ENCODE results near the gene EIF4B.
"Not testable (repeated sequence)": the region's sequence is repeated elsewhere in the genome, so short reads cannot be mapped to it uniquely, and the experiment has no call there.

EIF4B gene

DNA sequence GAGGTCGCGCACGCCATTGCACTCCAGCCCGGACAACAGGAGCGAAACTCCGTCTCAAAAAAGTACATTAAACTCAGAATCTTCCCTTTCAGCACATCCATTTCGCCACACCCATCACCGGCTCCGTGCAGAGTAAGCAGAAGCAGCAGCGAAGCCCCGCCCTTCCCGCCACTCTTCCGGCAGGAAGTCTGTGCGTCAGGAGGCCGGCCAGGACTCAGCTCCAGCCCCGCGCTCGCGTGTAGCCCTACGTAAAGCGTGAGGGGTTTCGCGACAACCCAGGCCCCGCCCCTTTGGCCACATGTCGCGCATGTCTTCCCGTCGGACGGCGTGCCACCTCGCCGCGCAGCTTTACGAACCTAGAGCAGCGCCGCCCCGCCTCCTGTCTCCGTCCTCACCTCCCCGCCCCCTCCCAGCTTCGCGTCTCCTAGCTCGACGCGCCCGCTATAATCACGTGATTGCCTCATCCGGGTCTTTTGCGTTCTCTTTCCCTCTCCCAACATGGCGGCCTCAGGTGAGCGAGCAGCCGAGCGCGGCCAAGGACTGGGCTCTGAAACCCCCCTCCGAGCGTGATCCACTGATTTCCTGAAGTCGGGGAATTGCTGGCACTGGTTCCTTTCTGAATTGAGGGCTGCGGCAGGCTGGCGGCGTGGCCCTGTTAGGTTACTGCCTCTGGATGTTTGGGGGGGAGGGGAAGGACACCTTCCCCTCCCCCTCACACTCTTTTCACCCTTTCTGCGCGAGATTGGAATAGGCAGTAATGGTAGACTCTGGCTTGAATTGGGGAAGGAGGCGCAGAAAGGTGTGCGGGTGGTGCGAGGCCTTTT lies at the start of gene EIF4B:
TSS of gene EIF4B (plus strand) at position 471 of the 824 bp plus-strand sequence. CDS start at position 499, 28 bp downstream.
- DNase-seq (ENCODE audit: low read depth) = peak; percentile 100

- peak; percentile 40 for DNase-seq (ENCODE audit: low read depth)
These were observed 49.3 kb upstream of the EIF4B start for GRCh38 chr12:52956987-52957386.

DNA sequence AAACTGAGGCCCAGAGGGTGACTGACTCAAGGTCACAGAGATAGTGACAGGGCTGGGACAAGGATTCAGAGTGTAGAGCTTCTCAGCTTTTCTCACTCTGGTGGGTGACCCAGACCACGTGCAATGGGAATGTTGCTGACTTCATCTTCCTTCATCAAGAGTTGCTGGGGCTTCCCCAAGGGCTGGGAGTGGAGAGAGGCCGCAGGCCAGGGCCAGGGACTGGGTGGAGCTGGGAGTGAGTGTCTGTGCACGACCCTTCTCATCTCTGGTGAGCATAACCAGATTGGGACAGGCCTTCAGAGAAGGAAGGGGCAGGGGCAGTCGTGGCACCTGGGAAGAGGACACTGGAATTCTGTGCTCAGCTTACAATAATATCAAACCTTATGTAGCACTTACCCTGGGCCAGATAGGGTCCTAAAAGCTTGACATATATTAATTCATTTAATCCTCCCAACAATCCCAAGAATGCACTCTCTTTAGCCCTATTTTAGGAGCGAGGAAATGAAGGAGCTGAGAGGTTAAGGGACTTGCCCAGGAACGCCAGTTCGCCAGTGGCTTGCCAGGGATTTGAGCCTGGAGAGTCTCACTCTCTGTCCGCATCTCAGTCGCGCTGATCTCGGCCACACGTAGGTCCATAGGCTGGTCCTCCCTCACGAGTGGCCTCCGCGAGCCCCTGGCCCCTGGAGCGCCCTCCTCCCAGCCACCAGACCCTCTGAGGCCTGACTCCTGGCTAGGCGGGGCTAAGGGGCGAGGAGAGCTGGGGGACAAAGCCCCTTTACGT lies 41.5 kb upstream of the EIF4B start:
- DNase-seq (ENCODE audit: low read depth) = no peak

DNA sequence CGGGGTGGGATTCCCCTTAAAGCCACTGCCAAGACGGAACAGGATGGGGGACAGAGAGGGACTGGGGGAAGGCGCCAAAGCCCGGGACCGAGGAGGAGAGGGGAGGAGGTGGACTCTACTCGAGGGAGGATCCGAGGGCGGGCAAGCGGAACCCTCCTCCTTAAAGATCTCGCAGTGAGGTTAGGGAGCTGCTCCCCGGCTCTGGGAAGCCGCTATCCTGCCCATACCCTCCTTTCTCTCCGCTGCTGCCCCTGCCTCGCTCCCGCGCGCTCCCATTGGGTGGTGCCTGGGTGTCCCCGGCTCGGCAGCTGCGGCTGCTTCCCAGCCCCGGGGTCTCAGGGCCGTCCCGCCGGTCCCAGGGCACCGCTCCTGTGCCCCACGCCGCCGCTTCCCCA lies 40.9 kb upstream of the EIF4B start:
- no peak for DNase-seq (ENCODE audit: low read depth)

DNA sequence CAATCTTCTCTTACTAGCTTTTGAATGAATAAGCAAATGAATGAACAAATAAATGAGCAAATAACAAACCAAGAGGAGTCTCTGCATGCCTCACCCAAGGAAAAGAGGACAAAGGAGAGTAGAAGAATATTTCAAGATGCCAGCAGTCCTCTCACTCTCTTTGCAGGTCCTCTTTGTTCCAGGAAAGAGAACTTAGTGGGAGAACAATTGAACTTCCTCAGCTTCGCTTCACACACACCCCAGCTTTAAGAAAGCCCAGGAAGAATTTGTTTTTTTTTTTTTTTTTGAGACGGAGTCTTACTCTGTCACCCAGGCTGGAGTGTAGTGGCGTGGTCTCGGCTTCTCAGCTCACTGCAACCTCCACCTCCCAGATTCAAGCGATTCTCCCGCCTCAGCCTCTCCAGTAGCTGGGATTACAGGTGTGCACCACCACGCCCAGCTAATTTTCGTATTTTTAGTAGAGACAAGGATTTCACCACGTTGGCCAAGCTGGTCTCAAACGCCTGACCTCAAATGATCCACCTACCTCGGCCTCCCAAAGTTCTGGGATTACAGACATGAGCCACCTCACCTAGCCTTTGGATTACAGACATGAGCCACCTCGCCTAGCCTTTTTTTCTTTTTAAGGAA lies 37.0 kb upstream of the EIF4B start:
- no peak for DNase-seq (ENCODE audit: low read depth)

DNA sequence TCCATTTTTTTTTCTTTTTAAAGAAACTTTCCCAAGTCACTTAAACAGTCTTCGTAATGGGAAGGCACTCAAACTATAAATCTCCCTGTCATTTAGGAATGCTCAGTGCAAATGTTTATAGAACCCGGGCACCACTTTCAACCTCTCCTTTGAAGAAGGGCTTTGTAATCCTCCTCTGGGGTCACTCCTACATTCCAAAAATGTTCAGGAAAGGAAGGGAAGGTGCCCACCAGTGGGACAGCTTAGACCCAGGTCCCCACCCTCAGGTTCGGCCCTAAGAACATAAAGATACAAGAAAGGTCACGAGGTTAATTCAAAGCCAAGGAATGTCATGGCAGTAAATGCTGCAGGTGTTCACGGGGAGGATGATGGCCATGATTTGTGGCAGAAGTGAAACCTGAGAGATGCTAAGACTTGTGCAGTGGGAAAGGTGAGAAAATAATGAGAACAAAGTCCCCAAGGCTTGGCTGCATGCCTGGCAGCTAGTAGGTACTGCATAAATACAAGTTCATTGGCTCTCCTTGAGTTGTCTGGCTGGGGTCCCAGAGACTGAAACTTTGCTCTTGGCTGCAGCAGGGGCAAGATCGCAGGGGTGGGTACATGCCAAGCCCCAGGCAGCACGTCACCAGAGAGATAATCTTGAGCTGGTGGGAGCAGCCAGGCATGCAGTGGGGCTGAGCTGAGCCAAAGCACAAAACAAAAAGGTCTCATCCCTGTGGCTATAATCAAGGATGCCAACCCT lies 36.3 kb upstream of the EIF4B start:
- no peak for DNase-seq (ENCODE audit: low read depth)

- peak; percentile 92 for DNase-seq (ENCODE audit: low read depth)
These were observed 34.5 kb upstream of the EIF4B start for GRCh38 chr12:52971679-52972329.

GRCh38 chr12:52975204-52975603 lies 31.1 kb upstream of the EIF4B start:
- peak; percentile 56 for DNase-seq (ENCODE audit: low read depth)

DNA sequence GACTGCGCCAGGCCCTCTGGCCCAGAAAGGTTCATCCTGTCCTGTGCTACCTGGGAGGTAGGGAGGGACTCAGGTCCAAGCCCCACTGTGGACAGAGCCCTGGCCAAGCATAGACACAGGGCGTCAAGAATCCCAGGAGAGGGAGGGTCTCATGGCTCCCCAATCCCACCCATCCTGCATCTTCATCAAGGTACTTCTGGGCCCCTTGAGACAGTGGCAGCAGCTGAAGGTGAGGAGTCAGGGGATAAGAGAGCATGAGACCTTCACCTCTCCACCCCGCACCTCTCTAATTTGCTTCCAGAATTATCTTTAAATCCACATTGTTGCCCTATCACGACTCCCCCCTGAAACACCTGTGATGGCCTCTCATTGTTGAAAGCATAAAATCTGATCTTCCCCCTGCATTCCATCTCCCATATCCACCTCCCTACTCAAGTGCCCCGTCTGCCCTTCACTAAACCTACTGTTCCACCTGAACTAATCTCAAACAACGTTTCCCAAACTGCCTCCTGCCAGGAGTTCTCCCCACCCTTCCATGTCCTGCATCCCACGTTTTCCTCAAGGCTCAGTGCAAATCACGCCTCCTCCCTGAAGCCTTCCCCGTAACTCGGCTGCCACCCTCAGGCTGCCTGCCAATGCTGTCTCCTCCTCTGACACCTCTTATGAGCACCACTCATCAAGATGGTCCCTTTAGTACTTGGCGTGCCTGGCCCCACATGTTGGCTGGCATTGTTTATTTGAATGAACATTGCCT lies 30.3 kb upstream of the EIF4B start:
- peak; percentile 74 for DNase-seq (ENCODE audit: low read depth)

DNA sequence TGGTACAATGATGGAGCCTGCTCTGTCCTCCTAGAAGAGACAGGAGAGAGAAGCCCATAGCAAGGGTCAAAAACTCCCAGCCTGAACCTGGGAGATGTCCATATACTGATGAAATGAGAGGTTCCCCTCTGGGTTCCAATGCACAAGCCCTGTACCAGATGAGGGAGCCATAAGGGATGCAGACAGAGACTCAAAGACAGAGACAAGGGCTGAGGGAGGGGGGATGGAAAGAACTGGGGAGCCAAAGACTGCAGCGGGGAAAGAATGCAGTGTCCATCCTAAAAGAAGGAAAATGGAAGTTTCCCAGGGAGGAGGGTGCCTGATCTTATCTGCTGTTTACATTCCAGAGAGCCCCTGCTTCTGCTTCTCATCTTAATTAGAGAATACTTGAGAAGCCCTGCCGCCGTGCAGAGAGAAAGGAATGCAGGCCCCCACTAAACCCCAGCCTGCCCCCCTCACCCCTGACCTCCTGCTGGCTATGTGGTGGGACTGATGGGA lies 29.6 kb upstream of the EIF4B start:
- DNase-seq (ENCODE audit: low read depth) = peak; percentile 66

- DNase-seq (ENCODE audit: low read depth) = no peak
These were observed 29.1 kb upstream of the EIF4B start for GRCh38 chr12:52977170-52977569.

GRCh38 chr12:52980096-52980649 lies 26.1 kb upstream of the EIF4B start:
- DNase-seq (ENCODE audit: low read depth) = no peak

DNA sequence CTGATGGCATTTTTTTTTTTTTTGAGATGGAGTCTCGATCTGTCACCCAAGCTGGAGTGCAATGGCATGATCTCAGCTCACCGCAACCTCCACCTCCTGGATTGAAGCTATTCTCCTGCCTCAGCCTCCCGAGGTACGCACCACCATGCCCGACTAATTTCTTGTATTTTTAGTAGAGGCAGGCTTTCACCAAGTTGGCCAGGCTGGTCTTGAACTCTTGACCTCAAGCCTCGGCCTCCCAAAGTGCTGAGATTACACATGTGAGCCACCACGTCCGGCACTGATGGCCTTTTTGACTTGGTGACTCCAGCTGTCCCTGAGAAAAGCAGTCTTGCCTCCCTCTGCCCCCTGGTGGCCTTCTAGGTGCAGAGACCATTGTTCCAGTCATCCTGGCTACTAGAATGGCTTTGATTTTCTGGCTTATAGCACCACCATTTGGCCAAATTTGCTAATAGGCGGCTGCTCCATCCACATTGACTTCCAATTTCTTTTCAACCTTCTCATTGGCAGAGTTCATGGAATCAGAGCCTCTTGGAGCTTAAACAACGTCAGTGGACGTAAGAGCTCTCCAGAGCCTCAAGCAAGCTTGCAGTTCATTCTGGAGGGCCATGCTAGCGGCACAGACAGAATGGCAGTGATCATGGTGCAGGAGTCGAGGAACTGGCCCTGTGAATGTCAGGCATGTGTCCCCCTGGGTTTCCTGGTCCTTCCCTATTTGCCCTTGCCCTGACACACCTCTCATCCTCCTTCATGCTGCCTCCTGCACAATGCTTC lies 25.4 kb upstream of the EIF4B start:
- peak; percentile 94 for DNase-seq (ENCODE audit: low read depth)

DNA sequence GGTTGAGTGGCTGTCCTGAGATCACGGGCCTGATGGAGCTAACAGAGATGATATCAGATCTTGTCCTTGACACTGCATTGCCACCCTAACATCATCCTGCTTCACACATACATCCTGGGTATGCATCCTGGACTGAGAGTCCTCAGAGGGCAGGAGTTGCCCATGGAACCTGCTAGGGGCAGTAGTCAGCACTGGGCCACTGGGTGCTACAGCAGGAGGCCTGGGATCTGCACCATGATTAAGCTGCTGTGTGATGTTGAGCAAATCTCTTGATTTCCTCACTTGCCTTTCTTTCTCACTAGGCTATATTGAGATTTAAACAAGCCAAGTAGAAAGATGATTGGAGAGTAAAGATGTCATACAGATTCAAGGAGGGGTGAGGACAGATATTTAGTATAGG lies 22.1 kb upstream of the EIF4B start:
- peak; percentile 51 for DNase-seq (ENCODE audit: low read depth)

DNA sequence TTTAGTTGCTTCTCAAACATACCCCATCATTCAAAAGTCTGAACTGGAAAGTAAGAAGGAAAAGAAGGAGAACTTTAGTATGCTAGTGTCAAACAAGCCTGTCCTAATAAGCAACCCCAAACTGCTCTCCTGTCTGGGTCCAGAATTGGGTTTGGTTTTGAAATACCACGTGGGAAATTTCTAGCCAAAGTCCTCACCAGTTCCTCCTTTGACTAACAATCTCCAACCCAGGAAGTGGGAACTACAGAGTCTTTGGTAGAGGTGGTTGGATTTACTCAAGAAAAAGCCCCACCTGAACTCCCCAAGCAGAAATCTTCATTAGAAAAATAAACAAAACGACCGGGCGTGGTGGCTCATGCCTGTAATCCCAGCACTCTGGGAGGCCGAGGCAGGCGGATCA lies 17.4 kb upstream of the EIF4B start:
- no peak for DNase-seq (ENCODE audit: low read depth)

DNA sequence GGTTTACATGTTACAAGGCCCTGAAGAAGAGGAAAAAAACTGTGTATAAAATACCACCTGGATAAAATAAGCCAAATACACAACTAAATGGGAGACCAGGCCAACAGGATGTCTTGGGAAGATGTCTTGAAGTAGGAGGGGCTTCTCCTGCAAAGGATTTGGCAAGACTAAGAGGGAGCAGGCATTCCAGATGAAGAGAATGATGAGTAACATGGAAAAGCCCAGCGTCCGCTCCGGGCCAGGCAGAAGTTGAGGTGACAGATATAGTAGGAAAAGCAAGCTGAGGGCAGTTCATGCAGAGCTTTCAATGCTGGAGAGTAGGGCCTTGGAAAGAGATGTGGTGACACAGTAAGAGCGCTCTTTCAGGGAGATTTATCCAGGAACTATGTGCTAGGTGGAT lies 16.1 kb upstream of the EIF4B start:
- DNase-seq (ENCODE audit: low read depth) = peak; percentile 42

- DNase-seq (ENCODE audit: low read depth) = not testable (repeated sequence)
These were observed 14.0 kb upstream of the EIF4B start for GRCh38 chr12:52992240-52992639.

DNA sequence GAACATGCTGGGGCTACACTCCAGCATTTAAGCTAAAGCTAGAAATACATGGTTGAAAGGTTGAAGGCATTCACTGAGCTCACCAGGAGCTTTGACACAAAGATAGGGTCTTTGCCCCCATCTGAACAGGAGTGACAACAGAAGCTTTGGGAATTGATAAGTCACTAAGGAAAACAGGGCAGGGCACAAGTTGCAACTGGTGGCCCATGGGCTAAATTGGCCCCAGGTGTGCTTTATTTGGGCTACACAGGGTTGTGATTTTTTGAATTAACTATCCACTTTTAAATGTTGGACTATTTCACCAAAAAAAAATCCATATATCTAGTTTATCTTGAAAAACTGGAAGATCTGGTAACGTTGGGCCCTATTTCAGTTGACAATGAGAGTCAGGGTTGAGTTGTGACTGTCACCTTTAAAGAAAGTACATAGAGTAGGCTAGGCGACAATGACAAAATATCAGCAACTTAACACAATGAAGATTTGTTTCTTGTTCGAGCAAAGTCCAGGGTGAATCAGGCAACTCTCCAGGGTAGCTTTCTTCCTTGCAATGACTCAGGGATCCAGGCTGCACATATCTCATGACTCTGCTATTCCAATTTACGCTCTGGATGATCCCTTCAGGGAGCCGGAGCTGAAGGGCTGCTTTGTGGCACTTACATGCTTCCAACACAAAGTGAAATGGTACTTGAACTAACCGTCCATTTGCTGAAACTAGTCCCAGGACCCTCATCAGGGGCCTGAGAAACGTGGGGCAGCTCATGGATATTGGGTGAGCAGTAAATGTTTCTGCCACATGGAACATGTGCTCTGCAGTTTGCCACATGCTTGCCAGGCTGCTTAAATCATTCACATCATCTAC lies 13.3 kb upstream of the EIF4B start:
- DNase-seq (ENCODE audit: low read depth) = peak; percentile 81

DNA sequence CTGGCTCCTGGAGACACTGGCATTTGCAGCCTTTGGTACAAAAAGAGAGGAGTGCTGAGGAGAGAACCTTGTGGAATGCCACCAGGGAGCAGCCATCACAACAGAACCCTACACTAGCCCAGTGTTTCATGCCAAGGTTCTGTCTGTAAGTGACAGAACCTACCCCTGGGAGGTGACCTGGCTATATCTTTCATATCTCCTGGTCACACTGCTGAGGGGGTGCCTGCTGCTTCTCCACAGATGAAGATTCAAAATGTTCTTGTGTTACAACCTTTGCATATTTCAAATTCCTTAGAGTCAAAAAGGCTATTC lies 12.7 kb upstream of the EIF4B start:
- no peak for DNase-seq (ENCODE audit: low read depth)

Data from ELR (cell line).